ENCODE data around the gene INS.

Gene INS

DNA sequence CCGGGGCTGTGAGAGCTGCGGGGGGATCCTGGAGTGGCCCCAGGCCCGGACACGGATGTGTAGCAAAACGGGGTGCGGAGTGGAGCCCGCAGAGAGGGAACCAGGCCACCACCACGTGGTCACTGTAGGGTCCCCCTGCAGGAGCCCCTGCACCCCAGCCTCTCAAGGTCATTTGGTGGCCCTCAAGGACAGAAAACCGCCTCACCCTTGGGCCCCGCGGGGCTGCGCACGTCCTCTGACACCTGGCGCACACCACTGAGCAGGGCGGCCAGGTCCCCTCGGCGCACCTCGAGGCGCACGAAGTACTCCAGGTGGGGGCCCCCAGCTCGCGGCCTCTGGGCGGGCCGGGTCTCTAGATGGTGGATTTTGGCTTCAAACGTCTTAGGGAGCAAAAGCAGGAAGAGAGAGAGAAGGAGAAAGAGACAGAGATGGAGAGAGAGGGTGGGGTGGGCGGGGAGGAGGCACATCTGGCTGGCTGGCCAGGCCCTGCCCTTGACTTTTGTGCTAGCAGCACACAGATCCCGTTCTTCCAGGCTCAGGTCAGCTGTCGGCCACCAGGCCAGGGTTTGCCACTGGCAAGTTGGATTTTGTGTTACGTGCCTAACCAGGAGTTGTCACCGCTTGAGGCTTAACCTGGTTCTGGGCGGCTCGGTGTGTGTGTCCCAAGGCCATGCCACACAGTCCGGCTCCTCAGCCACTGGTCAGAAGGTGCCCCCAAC, 7.4 kb upstream of the INS start:
- Histone ChIP-seq H2AFZ (ENCODE audit: low read length) (no peak overlapping the region), H2BK5ac (ENCODE audit: low read length) (no peak overlapping the region), H3K27me3 (ENCODE audit: control insufficient read depth in 3 of 3, insufficient read depth in 3 of 3, low read depth in 1 of 3, low read length in 3 of 3) (peaks cover 0 to 2% (median 0%) of the 10 kb centered on the region in 3 experiments), H2BK12ac (ENCODE audit: low read length) (peak overlapping the region; percentile 46), H2AK5ac (ENCODE audit: low read depth, low read length) (peak overlapping the region; percentile 99), H3K36me3 (replicated peaks in 1 of 2; ENCODE audit: control insufficient read depth in 2 of 2, insufficient read depth in 2 of 2, low read length in 2 of 2) (no peaks in the 10 kb centered on the region), H3K23ac (ENCODE audit: low read depth, low read length, poor library complexity) (no peak overlapping the region), H3K4me3 (ENCODE audit: low read length in 2 of 2) (no peak overlapping the region), H4K91ac (ENCODE audit: low read depth, low read length, poor library complexity) (no peak overlapping the region), H3K9me3 (replicated peaks in 1 of 2; ENCODE audit: control insufficient read depth in 2 of 2, insufficient read depth in 1 of 2, low read depth in 1 of 2, low read length in 2 of 2) (no peaks in the 10 kb centered on the region), H2BK120ac (ENCODE audit: low read depth, low read length) (no peak overlapping the region), H3K79me1 (ENCODE audit: low read depth, low read length) (peaks cover 3% of the 10 kb centered on the region), H3K4me2 (ENCODE audit: insufficient read depth, low read length, poor library complexity, severe bottlenecking) (no peak overlapping the region), H3K4me1 (ENCODE audit: control insufficient read depth in 2 of 2, insufficient read depth in 1 of 2, low read depth in 1 of 2, low read length in 2 of 2) (peaks cover 0 to 12% of the 10 kb centered on the region in 2 donors), H3K4ac (ENCODE audit: low read length) (no peak overlapping the region), H2BK15ac (ENCODE audit: low read length) (peak overlapping the region; percentile 95), H3K14ac (ENCODE audit: low read length) (no peak overlapping the region), H3K18ac (ENCODE audit: low read length) (peak overlapping the region; percentile 83), H4K8ac (ENCODE audit: low read depth, low read length) (no peak overlapping the region), H3K9ac (ENCODE audit: low read depth, low read length, poor library complexity) (no peak overlapping the region), H3K27ac (replicated peaks; ENCODE audit: low read length) (no peak overlapping the region)
- WGBS, 2 donors (ENCODE audit: extremely low coverage in 2 of 2, insufficient read length in 2 of 2, insufficient replicate concordance in 1 of 2) = no CpG with 5 or more reads among the region's 33 CpGs
- DNase-seq (ENCODE audit: low spot score) = no peak

GRCh38 chr11:2167141-2168045, 6.4 kb upstream of the INS start:
- Histone ChIP-seq H3K9ac (ENCODE audit: low read depth, low read length, poor library complexity) (no peak overlapping the region), H4K91ac (ENCODE audit: low read depth, low read length, poor library complexity) (peak overlapping the region; percentile 12), H2BK15ac (ENCODE audit: low read length) (peak overlapping the region; percentile 14), H2BK12ac (ENCODE audit: low read length) (peak overlapping the region; percentile 84), H2AFZ (ENCODE audit: low read length) (no peak overlapping the region), H3K4me1 (ENCODE audit: control insufficient read depth in 2 of 2, insufficient read depth in 1 of 2, low read depth in 1 of 2, low read length in 2 of 2) (peaks cover 0 to 12% of the 10 kb centered on the region in 2 donors), H3K23ac (ENCODE audit: low read depth, low read length, poor library complexity) (peak overlapping the region; percentile 73), H2BK5ac (ENCODE audit: low read length) (peak overlapping the region; percentile 82), H2AK5ac (ENCODE audit: low read depth, low read length) (peak overlapping the region; percentile 99), H3K14ac (ENCODE audit: low read length) (peak overlapping the region; percentile 71), H2BK120ac (ENCODE audit: low read depth, low read length) (peak overlapping the region; percentile 89), H4K8ac (ENCODE audit: low read depth, low read length) (no peak overlapping the region), H3K4me2 (ENCODE audit: insufficient read depth, low read length, poor library complexity, severe bottlenecking) (no peak overlapping the region), H3K4me3 (ENCODE audit: low read length in 2 of 2) (no peak overlapping the region), H3K9me3 (replicated peaks in 1 of 2; ENCODE audit: control insufficient read depth in 2 of 2, insufficient read depth in 1 of 2, low read depth in 1 of 2, low read length in 2 of 2) (no peaks in the 10 kb centered on the region), H3K18ac (ENCODE audit: low read length) (peak overlapping the region; percentile 90), H3K27ac (replicated peaks; ENCODE audit: low read length) (no peak overlapping the region), H3K79me1 (ENCODE audit: low read depth, low read length) (peaks cover 3% of the 10 kb centered on the region), H3K4ac (ENCODE audit: low read length) (peak overlapping the region; percentile 95), H3K36me3 (replicated peaks in 1 of 2; ENCODE audit: control insufficient read depth in 2 of 2, insufficient read depth in 2 of 2, low read length in 2 of 2) (no peaks in the 10 kb centered on the region), H3K27me3 (ENCODE audit: control insufficient read depth in 3 of 3, insufficient read depth in 3 of 3, low read depth in 1 of 3, low read length in 3 of 3) (peaks cover 0 to 8% (median 0%) of the 10 kb centered on the region in 3 experiments)
- DNase-seq (ENCODE audit: low spot score) = no peak
- no CpG with 5 or more reads among the region's 31 CpGs for WGBS, 2 donors (ENCODE audit: extremely low coverage in 2 of 2, insufficient read length in 2 of 2, insufficient replicate concordance in 1 of 2)

DNA sequence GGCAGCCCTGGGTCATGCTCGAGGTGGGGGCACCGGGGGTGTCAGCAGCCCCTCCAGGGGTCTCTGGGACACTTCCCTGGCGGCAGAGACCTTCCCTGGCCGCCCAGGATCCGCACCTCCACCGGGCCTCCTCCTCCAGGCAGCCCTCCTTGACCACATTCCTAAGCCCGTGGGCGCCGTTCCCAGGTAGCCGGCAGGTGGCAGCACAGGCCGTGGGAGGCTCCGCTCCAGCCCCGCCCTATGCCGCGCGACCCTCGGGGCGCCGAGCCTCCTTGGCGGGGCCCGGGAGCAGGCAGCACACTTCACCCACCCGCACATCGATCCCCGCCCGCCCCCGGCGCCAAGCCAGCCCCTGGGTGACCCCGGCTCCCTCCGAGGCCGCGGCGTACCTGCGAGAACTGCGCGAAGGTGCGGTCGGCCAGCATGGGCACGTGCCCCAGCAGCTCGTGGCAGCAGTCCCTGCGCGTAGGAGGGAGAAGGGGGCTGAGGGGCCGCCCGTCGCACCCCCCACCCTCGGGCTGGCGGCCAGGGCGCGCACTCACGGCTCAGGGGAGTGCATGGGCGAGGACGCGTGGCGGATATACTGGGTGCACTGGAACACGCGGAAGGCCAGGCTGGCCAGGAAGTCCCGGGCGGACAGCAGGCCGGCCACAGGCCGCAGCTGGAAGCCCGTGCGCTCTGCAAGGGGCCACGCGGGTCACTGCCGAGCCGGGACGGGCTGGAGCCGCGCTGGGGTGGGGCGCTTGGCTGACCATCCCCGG, 5.3 kb upstream of the INS start:
- Histone ChIP-seq H3K9ac (ENCODE audit: low read depth, low read length, poor library complexity) (no peak overlapping the region), H3K79me1 (ENCODE audit: low read depth, low read length) (peaks cover 3% of the 10 kb centered on the region), H2AK5ac (ENCODE audit: low read depth, low read length) (peak overlapping the region; percentile 100), H3K18ac (ENCODE audit: low read length) (peak overlapping the region; percentile 90), H3K9me3 (replicated peaks in 1 of 2; ENCODE audit: control insufficient read depth in 2 of 2, insufficient read depth in 1 of 2, low read depth in 1 of 2, low read length in 2 of 2) (no peaks in the 10 kb centered on the region), H2BK5ac (ENCODE audit: low read length) (no peak overlapping the region), H3K4me1 (ENCODE audit: control insufficient read depth in 2 of 2, insufficient read depth in 1 of 2, low read depth in 1 of 2, low read length in 2 of 2) (peaks cover 0 to 9% of the 10 kb centered on the region in 2 donors), H4K91ac (ENCODE audit: low read depth, low read length, poor library complexity) (no peak overlapping the region), H2BK15ac (ENCODE audit: low read length) (peak overlapping the region; percentile 100), H3K4me2 (ENCODE audit: insufficient read depth, low read length, poor library complexity, severe bottlenecking) (no peak overlapping the region), H2BK120ac (ENCODE audit: low read depth, low read length) (peak overlapping the region; percentile 91), H2BK12ac (ENCODE audit: low read length) (no peak overlapping the region), H3K27ac (replicated peaks; ENCODE audit: low read length) (no peak overlapping the region), H2AFZ (ENCODE audit: low read length) (no peak overlapping the region), H3K27me3 (ENCODE audit: control insufficient read depth in 3 of 3, insufficient read depth in 3 of 3, low read depth in 1 of 3, low read length in 3 of 3) (peaks cover 0 to 8% (median 0%) of the 10 kb centered on the region in 3 experiments), H3K36me3 (replicated peaks in 1 of 2; ENCODE audit: control insufficient read depth in 2 of 2, insufficient read depth in 2 of 2, low read length in 2 of 2) (no peaks in the 10 kb centered on the region), H3K23ac (ENCODE audit: low read depth, low read length, poor library complexity) (peak overlapping the region; percentile 60), H3K14ac (ENCODE audit: low read length) (peak overlapping the region; percentile 99), H3K4me3 (ENCODE audit: low read length in 2 of 2) (no peak overlapping the region), H4K8ac (ENCODE audit: low read depth, low read length) (peak overlapping the region; percentile 97), H3K4ac (ENCODE audit: low read length) (peak overlapping the region; percentile 93)
- WGBS, 2 donors (ENCODE audit: extremely low coverage in 2 of 2, insufficient read length in 2 of 2, insufficient replicate concordance in 1 of 2) = no CpG with 5 or more reads among the region's 70 CpGs
- DNase-seq (ENCODE audit: low spot score) = no peak
